Epithelial cell of esophagus (primary cell): ENCODE data around the gene GLE1.

Experiments
- DNase-seq: peaks from one replicate; pipeline ENCODE4 v3.0.0; 2010; ENCODE audit warnings: low read depth
- H3K4me3 ChIP-seq: 2 replicates; pipeline ENCODE4 v1.5.1; 2011; ENCODE audit warnings: mild to moderate bottlenecking, low read length, control low read depth
- CTCF ChIP-seq: IDR thresholded peaks from 2 replicates; pipeline ENCODE4 v1.5.1; 2011; ENCODE audit warnings: low read depth, mild to moderate bottlenecking, low read length, control low read depth, inconsistent platforms; ENCODE audit not compliant: insufficient read depth; ENCODE audit errors: missing control alignments

Gene GLE1

GRCh38 chr9:128587453-128587852 lies 82.9 kb downstream of the GLE1 start:
- DNase-seq, result no peak
- no peak for TF ChIP-seq CTCF
- no peak overlapping the region for H3K4me3 ChIP-seq

- no peak for DNase-seq
- no peak for TF ChIP-seq CTCF
- H3K4me3 ChIP-seq, result no peak overlapping the region
Measured at GRCh38 chr9:128588581-128589233, 84.2 kb downstream of the GLE1 start.
